ENCODE measurements around the gene CDKAL1.

GRCh38 chr6:21163838-21164180 lies 629.6 kb downstream of the CDKAL1 start:
- TF ChIP-seq CTCF (IDR thresholded peaks at IDR 0.05), result no peak
- TF ChIP-seq EP300 (IDR thresholded peaks at IDR 0.05), result no peak

Measured in esophagus muscularis mucosa (tissue), 3 donors.